Thyroid gland (tissue), 4 donors: ENCODE results near the gene CNOT1. TPM values are rescaled to one million over a fixed set of nuclear protein-coding genes. Genes with fewer than 3 reads are reported as not detected.

Experiments
- DNase-seq, 2 donors: peaks; one replicate each; pipeline ENCODE4 v3.0.0-alpha.2; 2019
- H3K27ac ChIP-seq, 3 donors: fragments of 200-600 bp; sonication (generic); 1 replicate in 2 of 3; 2 replicates in 1 of 3; pipeline ENCODE4 v1.5.1; 2016 to 2019; ENCODE audit warnings: mild to moderate bottlenecking in 1 of 3, moderate library complexity in 1 of 3
- H3K27me3 ChIP-seq: fragments of 200-600 bp; sonication (generic); one replicate; pipeline ENCODE4 v1.5.1; 2019
- H3K36me3 ChIP-seq, 2 donors: fragments of 200-600 bp; sonication (generic); one replicate each; pipeline ENCODE4 v1.5.1; 2016 to 2019
- H3K4me1 ChIP-seq, 2 donors: fragments of 200-600 bp; sonication (generic); one replicate each; pipeline ENCODE4 v1.5.1; 2017 to 2019
- H3K4me3 ChIP-seq, 3 donors: fragments of 200-600 bp; sonication (generic); replicated peaks in 1 of 3; 1 replicate in 2 of 3; 2 replicates in 1 of 3; pipeline ENCODE4 v1.5.1; 2016; ENCODE audit warnings: mild to moderate bottlenecking in 1 of 3
- H3K9me3 ChIP-seq: fragments of 200-600 bp; sonication (generic); one replicate; pipeline ENCODE4 v1.5.1; 2017
- POLR2A ChIP-seq, 2 donors: fragments of 450-650 bp; IDR thresholded peaks; one replicate each; pipeline ENCODE4 v1.6.1; 2017; ENCODE audit warnings: antibody characterized with exemption in 2 of 2, mild to moderate bottlenecking in 2 of 2, moderate library complexity in 1 of 2
- WGBS, 2 donors: methylation state at CpG; one replicate each; pipeline ENCODE4 v1.1.5; 2017; 5-methylcytosine and 5-hydroxymethylcytosine counted together
- intact Hi-C: fragments of 100-400 bp; cut with DNase I; formaldehyde crosslinking; loops from one replicate; pipeline ENCODE4 v1.15.1; 2023
- total RNA-seq, 4 donors: library from RNA; depleted of rRNA; stranded (reverse); fragments of >200 nt; gene quantifications; one replicate each; pipeline ENCODE4 v1.2.3, GENCODE V29; 2016
- TF ChIP-seq, protein P1 (sequence below), 6 experiments: fragments of 200-600 bp in 3 of 6; fragments of 450-650 bp in 3 of 6; sonication (generic) in 3 of 6; IDR thresholded peaks; one replicate each; pipeline ENCODE4 v1.5.1; 2016 to 2019; ENCODE audit warnings: antibody characterized with exemption in 6 of 6, mild to moderate bottlenecking in 2 of 6, inconsistent platforms in 1 of 6, moderate library complexity in 1 of 6

The CNOT1 gene
- 100 to 1,000 TPM; 109 to 150 (median 133) TPM for total RNA-seq

DNA sequence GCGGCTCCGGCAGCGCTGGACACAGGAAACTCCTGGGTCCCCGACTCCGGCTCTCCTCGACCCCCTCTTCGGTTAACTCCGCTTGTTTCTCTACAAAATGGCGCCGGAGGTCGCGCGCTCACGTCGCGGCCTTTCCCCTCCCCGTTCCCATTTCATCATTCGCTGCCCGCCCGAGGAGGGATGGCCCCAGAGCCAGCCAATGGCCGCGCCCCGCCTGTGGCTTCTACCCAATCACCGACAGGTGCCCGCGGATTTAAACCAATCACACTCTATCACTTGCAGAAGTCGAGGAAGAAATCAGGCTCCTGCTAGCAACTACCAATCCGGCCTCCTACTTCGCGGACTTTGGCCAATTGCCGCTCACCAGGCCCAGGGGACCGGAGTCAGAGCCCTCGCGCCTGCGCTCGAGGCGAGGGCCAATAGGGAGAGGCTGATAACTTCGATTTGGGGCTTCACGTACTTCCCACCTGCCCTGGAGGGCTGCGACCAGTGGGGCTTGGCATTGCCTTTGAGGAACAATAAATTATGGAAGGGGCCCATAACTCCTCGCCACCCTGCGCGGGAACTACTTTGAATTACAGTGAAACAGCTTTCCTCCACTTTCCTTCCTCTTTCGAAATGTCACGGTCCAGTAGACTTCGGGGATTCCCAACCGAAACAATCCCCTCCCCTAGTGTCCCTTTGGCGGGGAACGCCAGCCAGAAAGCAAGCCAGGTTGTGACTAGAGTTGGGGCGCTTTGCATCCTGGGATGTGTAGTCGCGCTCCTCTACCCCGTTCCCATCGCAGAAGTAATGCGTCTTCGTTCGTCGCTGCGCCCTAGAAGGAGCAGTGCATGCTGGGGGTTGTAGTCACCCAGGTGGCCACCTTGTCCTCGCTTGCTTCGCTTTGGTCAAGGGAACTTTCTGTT is at the start of gene CNOT1:
TSS of gene CNOT1 (minus strand) at position 94 of the 908 bp plus-strand sequence. CDS start 30,489 bp downstream, outside the sequence.
- H3K36me3 ChIP-seq: no peaks in the 10 kb centered on the region
- TF ChIP-seq, protein P1, sequence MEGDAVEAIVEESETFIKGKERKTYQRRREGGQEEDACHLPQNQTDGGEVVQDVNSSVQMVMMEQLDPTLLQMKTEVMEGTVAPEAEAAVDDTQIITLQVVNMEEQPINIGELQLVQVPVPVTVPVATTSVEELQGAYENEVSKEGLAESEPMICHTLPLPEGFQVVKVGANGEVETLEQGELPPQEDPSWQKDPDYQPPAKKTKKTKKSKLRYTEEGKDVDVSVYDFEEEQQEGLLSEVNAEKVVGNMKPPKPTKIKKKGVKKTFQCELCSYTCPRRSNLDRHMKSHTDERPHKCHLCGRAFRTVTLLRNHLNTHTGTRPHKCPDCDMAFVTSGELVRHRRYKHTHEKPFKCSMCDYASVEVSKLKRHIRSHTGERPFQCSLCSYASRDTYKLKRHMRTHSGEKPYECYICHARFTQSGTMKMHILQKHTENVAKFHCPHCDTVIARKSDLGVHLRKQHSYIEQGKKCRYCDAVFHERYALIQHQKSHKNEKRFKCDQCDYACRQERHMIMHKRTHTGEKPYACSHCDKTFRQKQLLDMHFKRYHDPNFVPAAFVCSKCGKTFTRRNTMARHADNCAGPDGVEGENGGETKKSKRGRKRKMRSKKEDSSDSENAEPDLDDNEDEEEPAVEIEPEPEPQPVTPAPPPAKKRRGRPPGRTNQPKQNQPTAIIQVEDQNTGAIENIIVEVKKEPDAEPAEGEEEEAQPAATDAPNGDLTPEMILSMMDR (IDR thresholded peaks at IDR 0.05): peak in 1 of 6 experiments; percentile 14
- peak in 1 of 2 donors; percentile 82 for TF ChIP-seq POLR2A (IDR thresholded peaks at IDR 0.05)
- H3K27ac ChIP-seq: peak within 1 kb of the TSS; percentile 87 to 96 (median 88)
- 0 to 1% methylated on average over 40 to 53 of the region's 61 CpGs for WGBS, 2 donors
- peak; percentile 98 for DNase-seq
- no peaks in the 10 kb centered on the region for H3K9me3 ChIP-seq
- peak within 1 kb of the TSS; percentile 27 to 84 (median 59) for H3K4me3 ChIP-seq
- no peaks in the 10 kb centered on the region for H3K27me3 ChIP-seq
- H3K4me1 ChIP-seq: peaks cover 17 to 18% of the 10 kb centered on the region in 2 donors
- intact Hi-C loops: no loop called here

DNA sequence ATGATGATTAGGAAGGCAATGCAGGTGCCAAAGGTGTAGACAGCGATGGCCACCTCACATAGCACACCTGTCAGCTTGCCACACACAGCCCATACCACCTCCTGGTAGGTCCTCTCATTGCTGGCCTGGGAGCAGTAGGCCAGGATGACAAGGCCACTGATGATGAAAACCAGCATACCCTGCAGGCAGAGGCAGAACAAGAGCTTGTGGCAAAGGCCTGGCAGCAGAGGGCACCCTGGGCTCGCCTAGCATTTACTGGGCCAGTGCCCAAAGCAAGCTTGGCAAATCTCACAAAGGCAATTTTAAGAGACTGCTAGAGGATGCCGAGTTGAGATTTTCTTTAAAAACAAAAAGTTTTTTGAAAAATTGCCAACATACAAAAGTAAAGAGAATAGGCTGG is 49.1 kb upstream of the CNOT1 start:
- intact Hi-C loops: no loop called here
- Histone ChIP-seq H3K4me1 (peaks cover 5 to 6% of the 10 kb centered on the region in 2 donors), H3K4me3 (no peak overlapping the region), H3K27me3 (no peaks in the 10 kb centered on the region), H3K27ac (no peak overlapping the region), H3K36me3 (peaks cover 6 to 16% of the 10 kb centered on the region in 2 donors), H3K9me3 (no peaks in the 10 kb centered on the region)
- TF ChIP-seq, protein P1 (IDR thresholded peaks at IDR 0.05): peak in 4 of 6 experiments; percentile 17 to 60 (median 56)
- no peak for TF ChIP-seq POLR2A (IDR thresholded peaks at IDR 0.05)
- WGBS, 2 donors: 57 to 65% methylated on average over 3 of the region's 3 CpGs
- peak; percentile 74 to 78 for DNase-seq

DNA sequence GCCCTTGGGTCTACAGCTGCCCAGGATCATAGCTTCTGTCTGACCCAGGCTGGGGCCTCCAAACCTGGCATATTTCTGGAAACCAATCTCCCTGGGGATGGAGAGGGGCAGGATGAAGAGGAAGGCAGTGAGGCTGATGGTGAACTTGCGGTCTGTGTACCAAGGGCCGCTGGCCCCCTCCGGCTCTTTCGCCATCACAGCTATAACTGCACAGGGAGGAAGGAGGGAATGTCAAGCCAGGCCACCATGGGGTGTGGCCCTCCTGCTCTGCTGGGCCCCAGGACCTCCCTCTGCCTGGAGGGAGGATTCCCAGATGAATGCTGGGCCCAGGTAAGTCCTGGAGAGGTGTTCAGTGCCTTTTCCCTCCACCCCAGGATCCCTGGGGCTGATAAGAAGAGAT is 48.6 kb upstream of the CNOT1 start:
- peaks cover 6 to 16% of the 10 kb centered on the region in 2 donors for H3K36me3 ChIP-seq
- no peak for TF ChIP-seq POLR2A (IDR thresholded peaks at IDR 0.05)
- TF ChIP-seq, protein P1 (IDR thresholded peaks at IDR 0.05): no peak
- no peaks in the 10 kb centered on the region for H3K9me3 ChIP-seq
- no peaks in the 10 kb centered on the region for H3K27me3 ChIP-seq
- H3K4me3 ChIP-seq: no peak overlapping the region
- no peak for DNase-seq
- peaks cover under 1 to 4% of the 10 kb centered on the region in 2 donors for H3K4me1 ChIP-seq
- WGBS, 2 donors: 97 to 100% methylated on average over 4 of the region's 4 CpGs
- intact Hi-C loops: no loop called here
- H3K27ac ChIP-seq: no peak overlapping the region

DNA sequence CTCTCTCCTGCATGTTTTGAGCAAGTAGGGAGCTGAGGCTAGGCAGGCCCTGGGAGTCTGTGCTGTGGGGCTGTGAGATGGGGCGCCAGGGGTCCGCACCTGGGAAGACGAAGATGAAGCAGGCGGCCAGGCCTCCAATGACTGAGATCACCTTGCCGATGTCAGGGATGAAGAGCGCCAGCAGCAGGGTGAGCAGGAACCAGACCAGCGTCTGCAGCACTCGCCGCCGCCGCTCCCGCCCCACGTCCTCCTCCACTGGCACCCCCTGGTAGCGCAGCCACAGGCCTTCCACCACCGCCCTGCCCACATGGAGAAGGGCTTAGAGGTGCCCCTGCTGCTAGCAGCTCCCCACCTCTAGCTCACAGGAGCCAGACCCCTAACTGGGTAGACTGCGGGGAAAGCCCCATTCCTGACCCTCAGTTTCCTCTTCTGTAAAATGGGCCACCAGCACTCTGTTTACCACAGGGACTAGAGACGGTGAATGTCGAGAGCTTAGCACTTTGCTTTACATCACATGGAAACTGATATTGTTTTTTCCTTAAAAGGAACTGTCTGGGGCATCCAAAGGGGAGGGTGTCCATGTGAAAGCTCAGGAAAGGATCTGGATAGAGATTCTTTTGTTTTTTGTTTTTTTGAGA is 41.4 kb upstream of the CNOT1 start:
- Histone ChIP-seq H3K27me3 (no peaks in the 10 kb centered on the region), H3K9me3 (no peaks in the 10 kb centered on the region), H3K4me3 (no peak overlapping the region), H3K27ac (no peak overlapping the region), H3K36me3 (peaks cover 12 to 29% of the 10 kb centered on the region in 2 donors), H3K4me1 (no peaks in the 10 kb centered on the region)
- no peak for DNase-seq
- WGBS, 2 donors: 93 to 96% methylated on average over 18 of the region's 18 CpGs
- TF ChIP-seq, protein P1 (IDR thresholded peaks at IDR 0.05): no peak
- TF ChIP-seq POLR2A (IDR thresholded peaks at IDR 0.05): no peak
- intact Hi-C loops: no loop called here
